HG03280 (cell line): ENCODE results near the gene CLCN6.

ENCODE experiments used
- ATAC-seq: cut with Tn5 transposase; IDR thresholded peaks from one replicate; pipeline ENCODE4 v1.9.1; 2021; ENCODE audit warnings: mild to moderate bottlenecking, moderate library complexity; ENCODE audit not compliant: unreplicated experiment

Gene CLCN6, protein sequence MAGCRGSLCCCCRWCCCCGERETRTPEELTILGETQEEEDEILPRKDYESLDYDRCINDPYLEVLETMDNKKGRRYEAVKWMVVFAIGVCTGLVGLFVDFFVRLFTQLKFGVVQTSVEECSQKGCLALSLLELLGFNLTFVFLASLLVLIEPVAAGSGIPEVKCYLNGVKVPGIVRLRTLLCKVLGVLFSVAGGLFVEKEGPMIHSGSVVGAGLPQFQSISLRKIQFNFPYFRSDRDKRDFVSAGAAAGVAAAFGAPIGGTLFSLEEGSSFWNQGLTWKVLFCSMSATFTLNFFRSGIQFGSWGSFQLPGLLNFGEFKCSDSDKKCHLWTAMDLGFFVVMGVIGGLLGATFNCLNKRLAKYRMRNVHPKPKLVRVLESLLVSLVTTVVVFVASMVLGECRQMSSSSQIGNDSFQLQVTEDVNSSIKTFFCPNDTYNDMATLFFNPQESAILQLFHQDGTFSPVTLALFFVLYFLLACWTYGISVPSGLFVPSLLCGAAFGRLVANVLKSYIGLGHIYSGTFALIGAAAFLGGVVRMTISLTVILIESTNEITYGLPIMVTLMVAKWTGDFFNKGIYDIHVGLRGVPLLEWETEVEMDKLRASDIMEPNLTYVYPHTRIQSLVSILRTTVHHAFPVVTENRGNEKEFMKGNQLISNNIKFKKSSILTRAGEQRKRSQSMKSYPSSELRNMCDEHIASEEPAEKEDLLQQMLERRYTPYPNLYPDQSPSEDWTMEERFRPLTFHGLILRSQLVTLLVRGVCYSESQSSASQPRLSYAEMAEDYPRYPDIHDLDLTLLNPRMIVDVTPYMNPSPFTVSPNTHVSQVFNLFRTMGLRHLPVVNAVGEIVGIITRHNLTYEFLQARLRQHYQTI

DNA sequence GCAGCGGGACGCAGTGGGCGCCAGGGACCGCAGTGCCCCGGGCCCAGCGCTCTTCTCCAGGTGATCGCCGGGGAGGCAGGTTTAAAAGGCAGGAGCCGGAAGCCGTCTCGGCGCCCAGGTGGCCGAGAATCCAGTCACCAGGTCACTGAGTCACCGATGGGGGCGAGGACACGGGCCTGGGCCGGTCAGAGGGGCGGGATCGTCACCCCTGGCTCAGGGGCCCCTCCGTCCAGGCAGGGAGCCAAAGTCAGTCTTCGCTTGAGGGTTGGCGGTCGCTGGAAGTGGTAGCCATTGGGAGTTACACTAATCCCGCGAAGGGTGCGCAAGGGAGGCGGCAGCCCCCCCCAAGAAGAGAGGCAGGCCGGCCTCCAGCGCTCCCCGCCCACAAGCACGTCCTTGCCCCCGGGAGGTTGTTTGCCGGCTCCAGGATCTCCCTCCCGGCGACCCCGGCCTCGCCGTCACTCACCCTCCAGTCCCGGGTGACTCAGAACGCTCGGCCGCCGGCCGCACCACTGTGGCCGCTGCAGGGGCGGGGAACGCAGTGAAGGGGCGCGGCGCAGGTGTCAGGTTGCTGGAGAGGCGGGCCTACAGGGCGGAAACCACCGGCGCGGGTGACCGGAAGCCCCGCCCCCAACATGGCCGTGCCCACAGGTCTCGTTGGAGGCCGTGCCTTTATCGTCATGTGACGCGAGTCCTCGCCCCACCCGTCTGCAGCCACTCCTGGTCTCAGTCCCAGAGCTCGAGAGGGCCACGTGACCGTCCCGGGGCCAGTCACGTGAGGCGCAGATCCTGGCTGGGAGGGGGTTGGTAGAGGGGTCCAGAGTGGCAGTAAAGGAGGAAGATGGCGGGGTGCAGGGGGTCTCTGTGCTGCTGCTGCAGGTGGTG lies at the start of gene CLCN6, which contains the start of gene MTHFR:
CLCN6 (plus strand) TSS at position 770 of the 885 bp plus-strand sequence; CDS start at position 842, 72 bp downstream.
MTHFR (minus strand) TSS at position 543 of the 885 bp plus-strand sequence. CDS start 2,848 bp downstream, outside the sequence.
- ATAC-seq, result peak; percentile 89

DNA sequence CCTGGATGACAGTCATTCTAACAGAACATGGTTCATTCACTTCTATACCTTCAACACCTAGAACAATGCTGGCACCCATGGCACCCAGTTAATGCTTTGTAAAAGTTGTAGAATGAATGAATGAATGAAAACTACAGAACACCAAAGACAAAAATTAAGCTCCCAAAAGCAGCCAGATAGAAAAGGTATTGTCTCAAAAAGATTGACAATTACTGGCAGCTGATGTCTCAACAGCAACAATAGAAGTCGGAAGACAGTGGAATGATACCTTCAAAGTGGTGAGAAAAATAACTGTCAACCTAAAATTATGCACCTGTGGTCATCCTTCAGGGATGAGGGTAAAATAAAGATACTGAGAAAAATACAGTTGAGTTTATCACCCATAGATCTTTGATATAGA lies 48.9 kb upstream of the CLCN6 start:
- ATAC-seq, result no peak

DNA sequence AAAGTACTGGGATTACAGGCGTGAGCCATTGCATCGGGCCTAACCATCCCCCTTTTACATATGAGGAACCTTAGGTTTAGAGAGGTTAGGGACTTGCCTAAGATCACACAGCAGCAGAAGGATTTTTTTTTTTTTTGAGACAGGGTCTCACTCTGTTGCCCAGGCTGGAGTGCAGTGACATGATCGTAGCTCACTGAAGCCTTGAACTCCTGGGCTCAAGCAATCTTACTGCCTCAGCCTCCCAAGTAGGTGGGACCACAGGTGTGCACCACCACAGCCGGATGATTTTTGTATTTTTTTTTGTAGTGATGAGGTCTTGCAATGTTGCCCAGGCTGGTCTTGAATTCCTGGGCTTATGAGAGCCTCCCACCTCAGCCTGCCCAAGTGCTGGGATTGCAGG lies 46.2 kb upstream of the CLCN6 start:
- no peak for ATAC-seq

DNA sequence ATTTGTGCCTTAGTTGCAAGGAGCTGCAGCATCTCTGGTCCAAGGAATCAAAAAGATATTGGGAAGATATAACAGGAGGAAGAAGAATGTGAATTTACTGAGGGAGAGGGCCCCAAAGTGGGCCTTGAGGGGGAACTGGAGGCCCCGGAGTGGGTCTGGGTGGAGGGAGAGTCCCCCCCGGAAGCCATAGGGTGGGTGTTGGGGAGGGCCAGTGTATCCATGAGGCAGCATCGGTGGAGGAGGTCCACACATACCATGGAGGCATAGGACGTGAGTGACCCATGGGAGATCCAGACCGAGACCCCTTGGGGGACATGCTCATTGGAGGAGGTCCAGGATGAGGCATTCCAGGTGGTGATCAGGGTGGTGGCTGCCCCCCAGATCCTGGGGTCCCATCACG lies 44.7 kb upstream of the CLCN6 start:
- ATAC-seq, result no peak

DNA sequence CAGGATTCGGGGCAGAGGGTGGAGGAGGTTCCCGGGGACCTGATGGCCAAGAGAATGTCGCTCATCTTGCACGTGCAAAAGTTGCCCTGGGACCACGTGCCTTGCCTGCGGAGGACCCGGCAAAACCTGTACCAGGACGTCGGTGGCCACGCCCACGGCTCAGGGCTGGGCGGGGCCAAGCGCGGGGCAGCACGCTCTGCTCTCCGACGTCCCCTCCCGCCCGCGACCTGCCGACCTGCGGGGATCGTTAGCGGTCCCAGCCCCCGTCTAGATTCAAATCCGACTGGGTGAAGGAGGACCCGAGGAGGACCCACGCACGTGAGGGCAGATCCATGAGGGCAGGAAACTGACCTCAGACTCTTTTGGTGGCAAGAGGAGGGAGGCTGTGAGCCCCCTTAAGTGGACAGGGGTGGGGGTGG lies 44.0 kb upstream of the CLCN6 start, which contains the start of gene C1orf167:
C1orf167 (plus strand) TSS at position 206 of the 419 bp plus-strand sequence. CDS start 2,208 bp downstream, outside the sequence.
- ATAC-seq, result no peak

DNA sequence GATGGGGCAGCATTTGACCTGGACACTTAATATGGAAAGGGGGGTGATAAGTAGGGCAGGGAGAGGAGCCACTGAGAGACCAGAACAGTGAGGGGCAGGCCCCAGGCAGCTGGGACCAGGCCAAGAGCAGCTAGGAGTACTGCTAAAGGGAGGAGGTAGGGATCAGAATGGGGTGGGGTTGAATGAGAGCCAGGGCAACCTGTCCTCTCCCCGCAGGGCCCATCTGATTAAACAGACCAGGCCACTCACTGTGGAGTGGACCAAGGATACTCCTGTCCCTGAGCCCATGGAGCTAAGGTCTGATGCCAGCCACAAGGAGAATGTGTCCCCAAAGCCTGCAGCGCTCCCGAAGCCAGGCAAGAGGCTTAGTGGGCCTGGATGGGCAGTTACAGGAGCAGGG lies 41.9 kb upstream of the CLCN6 start:
- no peak for ATAC-seq

DNA sequence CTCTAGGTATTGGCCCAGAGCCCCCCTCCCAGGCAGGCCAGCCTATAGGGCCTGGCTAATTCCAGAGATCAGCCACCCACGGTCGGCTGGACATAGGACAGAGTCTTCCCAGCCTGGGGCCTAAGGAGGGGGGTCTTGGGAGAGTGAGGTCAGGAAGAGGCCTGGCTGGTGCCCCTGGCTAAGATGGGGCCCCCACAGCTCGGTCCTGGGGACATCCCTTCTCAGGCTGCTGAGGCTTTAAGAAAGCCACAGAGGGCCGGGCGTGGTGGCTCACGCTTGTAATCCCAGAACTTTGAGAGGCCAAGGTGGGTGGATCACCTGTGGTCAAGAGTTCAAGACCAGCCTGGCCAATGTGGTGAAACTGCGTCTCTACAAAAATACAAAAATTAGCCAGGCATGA lies 41.5 kb upstream of the CLCN6 start:
- ATAC-seq, result no peak

DNA sequence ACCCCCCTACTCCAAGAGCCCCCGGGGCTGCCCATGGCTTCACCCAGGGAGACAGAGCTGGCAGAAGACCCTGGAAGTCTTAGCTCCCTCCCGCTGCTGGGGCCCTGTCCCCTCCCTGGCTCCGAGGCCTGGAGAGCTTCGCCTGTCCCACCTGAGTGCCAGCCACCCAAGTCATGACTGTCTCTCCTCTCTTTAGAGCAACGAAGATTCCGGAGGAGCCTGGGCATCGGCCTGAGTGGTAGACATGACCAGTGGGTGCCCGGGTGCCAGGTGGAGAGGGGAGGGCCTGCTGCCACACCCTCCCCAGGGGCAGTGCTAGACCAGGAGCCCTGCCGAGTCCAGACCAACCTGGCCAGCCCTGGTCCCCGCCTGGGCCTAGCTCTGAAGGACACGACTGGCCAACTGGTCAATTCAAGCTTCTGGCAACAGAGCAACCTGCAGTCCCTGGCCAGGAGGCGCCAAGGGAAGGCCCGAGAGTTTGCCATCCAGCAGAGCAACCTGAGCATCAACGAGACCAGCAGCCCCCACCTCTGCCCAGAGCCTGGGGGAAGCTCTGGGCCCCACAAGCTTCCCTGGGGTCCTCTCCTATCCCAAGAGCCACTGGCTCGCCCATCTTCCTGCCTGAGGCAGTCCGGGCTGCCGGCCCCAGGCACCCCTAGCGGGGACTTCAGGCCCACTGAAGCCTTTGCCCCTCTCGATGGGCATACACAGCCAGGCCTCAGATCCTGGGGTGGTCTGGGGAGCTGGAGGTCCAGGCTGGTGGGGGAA lies 40.1 kb upstream of the CLCN6 start:
- ATAC-seq, result no peak

DNA sequence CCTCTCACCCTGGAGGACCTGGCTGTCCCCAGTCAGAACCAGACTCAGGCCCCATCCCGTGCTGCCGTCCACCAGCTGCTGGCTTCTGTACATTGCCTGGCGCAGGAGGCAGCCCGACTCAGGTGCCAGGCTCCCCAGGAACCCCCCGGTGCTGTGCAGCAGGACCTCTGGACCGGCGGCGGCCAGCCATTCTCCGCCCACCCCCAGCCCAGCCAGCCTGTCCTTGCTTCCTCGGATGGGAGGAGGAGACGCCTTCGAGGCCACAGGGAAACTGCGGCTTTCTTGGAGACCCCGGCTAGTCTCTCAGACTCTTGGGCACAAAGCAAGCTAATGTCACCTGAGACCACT lies 39.6 kb upstream of the CLCN6 start:
- ATAC-seq, result no peak

DNA sequence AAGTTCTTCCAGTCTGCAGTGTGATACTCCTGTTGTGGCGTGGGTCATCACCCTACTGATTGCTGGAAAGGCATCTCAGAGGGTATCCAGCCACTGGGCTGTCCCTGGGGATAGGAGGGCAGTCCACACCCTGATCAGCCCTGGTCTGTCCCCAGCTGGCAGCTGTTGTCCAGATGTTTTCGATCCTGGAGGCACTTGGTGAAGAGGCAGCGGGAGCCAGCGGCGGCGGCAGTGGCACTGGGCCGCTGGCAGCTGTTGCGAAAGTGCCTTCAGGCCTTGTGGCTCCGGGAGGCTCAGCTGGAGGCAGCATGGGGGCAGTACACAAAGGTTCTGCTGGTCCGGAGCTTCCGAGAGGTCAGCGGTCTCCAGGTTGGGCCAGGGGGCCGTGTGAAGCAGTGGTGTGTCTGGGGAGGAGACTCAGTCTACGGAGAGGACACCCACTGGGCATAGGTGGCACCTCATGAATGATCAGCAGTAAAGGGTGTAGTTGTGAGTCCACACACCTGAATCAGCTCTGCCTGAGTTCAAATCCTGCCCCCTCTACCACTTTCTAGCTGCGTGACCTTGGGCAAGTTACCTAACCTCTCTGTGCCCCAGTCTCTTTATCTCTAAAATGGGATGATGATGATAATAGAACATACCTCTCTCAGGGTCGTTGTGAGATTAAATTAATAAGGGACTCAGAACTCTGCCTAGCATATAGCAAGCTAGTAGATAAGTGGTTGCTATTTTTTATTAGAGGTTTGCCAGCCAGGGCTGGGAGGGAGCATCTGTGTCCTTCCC lies 37.9 kb upstream of the CLCN6 start:
- no peak for ATAC-seq

DNA sequence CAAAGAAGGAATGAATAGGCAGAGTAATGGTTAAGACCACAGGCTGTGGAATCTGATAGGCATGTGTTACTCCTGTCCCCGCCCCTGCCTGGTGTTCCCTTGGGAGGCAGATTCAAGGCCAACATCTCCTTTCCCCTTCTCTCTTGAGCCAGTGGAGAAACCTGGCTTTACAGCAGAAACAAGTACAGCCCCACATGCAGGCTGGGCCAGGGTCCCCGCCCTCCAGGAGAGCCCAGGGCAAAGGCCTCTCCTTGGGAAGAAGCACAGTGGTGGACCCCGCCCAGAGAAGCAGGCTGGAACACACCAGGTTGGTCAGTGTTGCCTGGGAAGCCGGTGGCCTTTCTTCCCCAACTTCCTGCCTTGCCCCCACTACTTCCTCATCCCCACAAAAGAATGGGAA lies 37.2 kb upstream of the CLCN6 start:
- no peak for ATAC-seq

DNA sequence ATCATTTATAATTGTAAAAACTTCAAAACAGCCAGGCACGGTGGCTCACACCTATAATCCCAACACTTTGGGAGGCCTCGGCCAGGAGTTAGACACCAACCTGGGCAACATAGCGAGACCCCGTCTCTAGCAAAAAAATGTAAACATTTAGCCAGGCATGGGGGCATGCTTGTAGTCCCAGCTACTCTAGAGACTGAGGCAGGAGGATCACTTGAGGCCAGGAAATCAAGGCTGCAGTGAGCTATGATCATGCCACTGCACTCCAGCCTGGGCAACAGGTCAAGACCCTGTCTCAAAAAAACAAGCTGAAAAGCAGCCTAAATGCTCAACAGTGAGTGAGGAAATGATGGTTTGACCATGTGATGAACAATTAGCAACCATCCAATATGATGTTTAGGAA lies 36.7 kb upstream of the CLCN6 start:
- no peak for ATAC-seq

DNA sequence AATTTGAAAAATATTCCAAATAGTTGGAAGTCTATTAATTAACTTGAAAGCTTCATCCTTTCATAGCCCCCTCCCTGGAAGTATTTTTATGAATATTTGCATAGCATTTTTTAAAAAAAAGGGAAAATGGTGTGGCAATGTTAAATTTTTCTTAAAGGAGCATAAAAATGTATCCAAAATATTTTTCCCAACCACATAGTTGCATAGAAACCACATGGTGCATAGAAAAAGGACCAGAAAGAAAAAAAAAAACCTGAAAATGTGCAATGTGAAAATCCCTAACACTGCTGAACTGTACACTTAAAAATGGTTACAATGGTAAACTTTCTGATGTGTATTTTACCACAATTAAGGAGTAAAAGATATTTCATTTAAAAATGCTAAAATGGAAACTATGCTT lies 36.0 kb upstream of the CLCN6 start:
- no peak for ATAC-seq

DNA sequence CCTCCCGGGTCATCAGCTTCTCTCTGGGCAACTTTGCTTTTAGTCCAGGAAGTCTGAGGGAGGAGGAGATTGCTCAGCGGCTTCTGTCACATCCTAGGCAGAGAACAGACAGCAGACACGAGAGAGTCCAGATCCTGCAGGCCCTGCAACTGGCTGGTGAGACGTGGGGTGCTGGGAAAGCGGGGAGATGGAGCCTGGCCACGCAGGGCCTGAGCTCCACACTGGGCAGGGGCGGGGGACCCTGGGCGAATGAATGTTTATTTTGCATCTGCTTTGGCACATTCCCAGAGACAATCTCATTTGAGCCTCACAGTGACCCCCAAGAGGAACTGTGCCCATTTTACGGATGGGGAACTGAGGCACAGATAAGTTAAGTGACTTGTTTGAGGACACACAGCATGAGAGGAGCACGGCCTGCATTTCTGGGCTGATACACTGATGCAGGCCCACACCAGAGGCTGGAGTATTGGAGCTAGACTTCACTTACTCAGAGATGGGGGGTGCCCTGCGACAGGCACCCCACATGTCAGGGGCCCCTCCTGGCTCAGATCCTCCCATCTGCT lies 34.4 kb upstream of the CLCN6 start:
- no peak for ATAC-seq

DNA sequence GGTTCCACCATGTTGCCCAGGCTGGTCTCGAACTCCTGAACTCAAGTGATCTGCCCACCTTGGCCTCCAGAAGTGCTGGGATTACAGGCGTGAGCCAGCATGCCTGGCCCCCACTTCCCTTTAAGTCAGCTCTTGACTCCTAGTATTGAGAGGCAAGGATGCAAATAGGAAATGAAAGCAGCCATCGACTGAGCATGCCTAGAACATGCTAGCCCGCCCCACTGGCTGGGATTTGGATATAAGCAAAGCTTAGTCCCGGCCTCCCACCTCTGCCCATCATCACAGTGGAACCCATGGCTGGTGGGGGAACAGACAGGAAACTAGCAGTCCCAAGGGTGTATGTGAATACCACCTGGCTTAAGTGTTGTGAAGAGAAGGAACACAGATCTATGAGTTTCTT lies 33.5 kb upstream of the CLCN6 start:
- no peak for ATAC-seq

DNA sequence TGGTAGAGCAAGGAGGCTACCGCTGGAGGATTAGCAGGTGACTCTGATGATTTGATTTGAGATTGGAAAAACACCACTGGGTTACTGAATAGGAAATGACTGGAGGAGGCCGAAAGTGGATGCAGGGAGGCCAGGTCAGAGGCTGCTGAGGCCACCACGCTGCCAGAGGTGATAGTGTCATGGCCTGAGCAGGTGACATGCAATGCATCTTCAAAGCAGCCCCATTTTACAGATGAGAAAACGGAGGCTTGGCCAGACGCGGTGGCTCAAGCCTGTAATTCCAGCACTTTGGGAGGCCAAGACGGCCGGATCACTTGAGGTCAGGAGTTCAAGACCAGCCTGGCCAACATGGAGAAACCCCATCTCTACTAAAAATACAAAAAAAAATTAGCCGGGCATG lies 31.2 kb upstream of the CLCN6 start:
- no peak for ATAC-seq

DNA sequence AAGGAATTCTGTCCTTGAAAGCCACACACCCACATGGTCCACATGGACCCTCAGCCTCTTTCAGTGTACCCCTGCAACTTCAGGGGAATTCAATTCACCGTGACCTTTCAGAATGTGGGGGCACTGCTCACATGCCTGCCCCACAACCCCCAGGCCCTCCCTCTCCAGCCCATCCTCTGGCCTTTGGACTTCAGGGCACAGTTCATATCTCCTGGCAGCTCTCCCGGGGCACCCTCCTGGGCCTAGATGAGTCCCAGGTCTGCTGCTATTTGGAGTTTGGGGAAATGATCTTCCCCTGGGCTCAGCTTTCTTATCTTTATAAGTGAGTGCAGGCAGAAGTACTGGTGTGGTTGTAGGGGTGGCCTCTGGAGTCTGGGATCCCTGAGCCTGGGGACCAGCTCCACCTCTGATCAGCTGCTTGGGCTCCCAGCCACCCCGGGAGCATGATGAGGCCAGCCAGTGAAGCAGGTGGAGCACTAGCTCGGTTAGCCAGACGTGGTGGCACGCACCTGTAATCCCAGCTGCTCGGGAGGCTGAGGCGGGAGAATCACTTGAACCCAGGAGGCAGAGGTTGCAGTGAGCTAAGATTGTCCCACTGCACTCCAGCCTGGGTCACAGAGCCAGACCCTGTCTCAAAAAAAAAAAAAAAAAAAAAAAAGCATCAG lies 28.2 kb upstream of the CLCN6 start:
- ATAC-seq, result no peak

DNA sequence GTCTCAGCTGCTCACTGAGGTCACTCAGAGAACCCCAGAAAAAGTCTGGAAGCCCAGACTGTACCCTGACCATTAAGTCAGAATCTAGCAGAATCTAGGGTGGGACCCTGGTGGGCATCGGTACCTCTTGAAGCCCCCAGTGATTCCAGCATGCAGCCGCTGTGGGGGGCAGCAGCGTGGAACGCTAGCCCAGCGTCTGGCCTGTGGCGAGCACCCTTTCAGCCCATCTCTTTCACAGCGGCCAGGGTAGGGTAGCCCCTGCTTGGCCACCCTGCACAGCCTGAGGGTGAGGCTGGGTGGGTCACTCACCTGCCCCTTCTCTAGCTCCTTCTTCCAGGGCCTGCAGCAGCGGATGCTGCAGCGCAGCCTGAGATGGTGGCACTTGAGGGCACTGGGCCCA lies 27.7 kb upstream of the CLCN6 start:
- ATAC-seq, result no peak
